A673 (cell line): ENCODE results near the gene EEF2KMT.
"Not testable (repeated sequence)": the region's sequence is repeated elsewhere in the genome, so short reads cannot be mapped to it uniquely, and the experiment has no call there.

ENCODE experiments used
- EZH2 ChIP-seq: fragments of 200-600 bp; sonication (generic); IDR thresholded peaks from 2 replicates; pipeline ENCODE4 v1.6.1; 2017; ENCODE audit warnings: borderline replicate concordance, low read depth, mild to moderate bottlenecking, mixed read lengths, antibody characterized with exemption, low read length; ENCODE audit not compliant: poor library complexity, severe bottlenecking
- TF ChIP-seq, protein P1 (sequence below): fragments of 300-800, 200-600 bp; sonication (generic); conservative IDR thresholded peaks from 2 replicates; pipeline ENCODE4 v1.5.1; 2017; ENCODE audit warnings: low read depth, mild to moderate bottlenecking, antibody characterized with exemption, low read length, moderate library complexity, mixed read lengths

DNA sequence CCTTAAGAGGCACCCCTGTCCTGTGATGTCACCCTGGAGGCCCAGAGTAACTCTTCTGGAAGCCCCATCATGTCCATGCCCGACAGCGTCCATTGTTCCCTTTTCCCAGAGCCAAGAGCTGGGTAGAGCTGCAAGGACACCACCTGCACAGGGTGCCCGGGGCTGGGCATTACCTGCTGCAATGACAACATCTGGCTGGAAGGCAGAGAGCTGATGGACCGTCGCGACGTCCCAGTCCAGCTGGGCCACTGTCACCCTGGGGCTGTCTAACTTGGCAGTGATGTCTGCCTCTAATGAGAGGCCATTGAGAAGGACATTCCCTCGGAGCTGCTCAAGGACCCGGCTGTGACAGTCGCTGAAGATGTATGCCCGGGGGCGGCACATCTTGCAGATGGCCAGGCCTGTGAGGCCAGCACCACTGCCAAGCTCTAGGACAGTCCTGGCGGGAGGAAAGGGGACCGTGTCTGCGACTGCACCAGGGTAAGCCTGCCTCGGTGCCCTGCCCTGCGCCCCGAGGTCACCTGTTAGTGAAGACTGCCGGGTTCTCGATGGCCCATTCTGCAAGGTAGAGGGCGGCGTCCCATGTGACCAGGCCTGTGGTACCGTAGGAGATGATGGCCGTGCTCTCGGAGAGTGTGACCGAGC lies 7.6 kb downstream of the EEF2KMT start:
- not testable (repeated sequence) for TF ChIP-seq EZH2
- TF ChIP-seq, protein P1, sequence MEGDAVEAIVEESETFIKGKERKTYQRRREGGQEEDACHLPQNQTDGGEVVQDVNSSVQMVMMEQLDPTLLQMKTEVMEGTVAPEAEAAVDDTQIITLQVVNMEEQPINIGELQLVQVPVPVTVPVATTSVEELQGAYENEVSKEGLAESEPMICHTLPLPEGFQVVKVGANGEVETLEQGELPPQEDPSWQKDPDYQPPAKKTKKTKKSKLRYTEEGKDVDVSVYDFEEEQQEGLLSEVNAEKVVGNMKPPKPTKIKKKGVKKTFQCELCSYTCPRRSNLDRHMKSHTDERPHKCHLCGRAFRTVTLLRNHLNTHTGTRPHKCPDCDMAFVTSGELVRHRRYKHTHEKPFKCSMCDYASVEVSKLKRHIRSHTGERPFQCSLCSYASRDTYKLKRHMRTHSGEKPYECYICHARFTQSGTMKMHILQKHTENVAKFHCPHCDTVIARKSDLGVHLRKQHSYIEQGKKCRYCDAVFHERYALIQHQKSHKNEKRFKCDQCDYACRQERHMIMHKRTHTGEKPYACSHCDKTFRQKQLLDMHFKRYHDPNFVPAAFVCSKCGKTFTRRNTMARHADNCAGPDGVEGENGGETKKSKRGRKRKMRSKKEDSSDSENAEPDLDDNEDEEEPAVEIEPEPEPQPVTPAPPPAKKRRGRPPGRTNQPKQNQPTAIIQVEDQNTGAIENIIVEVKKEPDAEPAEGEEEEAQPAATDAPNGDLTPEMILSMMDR = not testable (repeated sequence)
